ENCODE measurements around the gene POLD3.

Gene POLD3

GRCh38 chr11:74671520-74672196 is 79.3 kb downstream of the POLD3 start:
- WGBS (ENCODE audit: extremely low coverage, insufficient coverage, insufficient read length) = no CpG with 5 or more reads among the region's 10 CpGs
- H2AK5ac ChIP-seq (ENCODE audit: low read length) = no peak overlapping the region
- H3K79me2 ChIP-seq (ENCODE audit: control insufficient read depth, insufficient read depth, low read length, poor library complexity) = peaks cover 1% of the 10 kb centered on the region
- no peak overlapping the region for H4K12ac ChIP-seq (ENCODE audit: low read depth, low read length)
- peaks cover 0 to 2% of the 10 kb centered on the region in 2 experiments for H3K4me1 ChIP-seq (ENCODE audit: control insufficient read depth in 1 of 2, insufficient read depth in 2 of 2, low read length in 2 of 2)
- H2AFZ ChIP-seq (ENCODE audit: insufficient read depth, low read length, poor library complexity) = no peak overlapping the region
- no peak overlapping the region for H2BK5ac ChIP-seq (ENCODE audit: low read depth, low read length, poor library complexity)
- no peak overlapping the region for H3K18ac ChIP-seq (ENCODE audit: low read length)
- no peak overlapping the region for H2BK120ac ChIP-seq (ENCODE audit: insufficient read depth, low read length, poor library complexity)
- no peak overlapping the region for H3K27ac ChIP-seq (ENCODE audit: low read depth, low read length)
- no peak overlapping the region for H3K4me2 ChIP-seq (ENCODE audit: low read length)
- no peaks in the 10 kb centered on the region for H3K79me1 ChIP-seq (ENCODE audit: low read length)
- no peak overlapping the region for H3K9ac ChIP-seq (ENCODE audit: low read length)
- no peak overlapping the region for H4K91ac ChIP-seq (ENCODE audit: low read depth, low read length)
- DNase-seq = no peak
- no peak overlapping the region for H3K4ac ChIP-seq (ENCODE audit: low read depth, low read length)
- H3K14ac ChIP-seq (ENCODE audit: low read length) = no peak overlapping the region
- no peak overlapping the region for H3K4me3 ChIP-seq (ENCODE audit: low read depth, low read length)
- H3K36me3 ChIP-seq (ENCODE audit: control insufficient read depth in 1 of 2, insufficient read depth in 2 of 2, low read length in 2 of 2) = no peaks in the 10 kb centered on the region
- no peak overlapping the region for H3K23ac ChIP-seq (ENCODE audit: low read length)
- no peaks in the 10 kb centered on the region for H3K27me3 ChIP-seq (ENCODE audit: insufficient read depth, low read length)
- no peak overlapping the region for H4K8ac ChIP-seq (ENCODE audit: low read depth, low read length)
- H3K9me3 ChIP-seq (ENCODE audit: insufficient read depth, low read depth, low read length) = no peaks in the 10 kb centered on the region
- H2BK12ac ChIP-seq (ENCODE audit: low read length) = no peak overlapping the region

GRCh38 chr11:74672332-74672955 is 80.1 kb downstream of the POLD3 start:
- H3K4me2 ChIP-seq (ENCODE audit: low read length) = no peak overlapping the region
- H3K23ac ChIP-seq (ENCODE audit: low read length) = no peak overlapping the region
- H3K36me3 ChIP-seq (ENCODE audit: control insufficient read depth in 1 of 2, insufficient read depth in 2 of 2, low read length in 2 of 2) = no peaks in the 10 kb centered on the region
- H2AFZ ChIP-seq (ENCODE audit: insufficient read depth, low read length, poor library complexity) = no peak overlapping the region
- no peak overlapping the region for H3K18ac ChIP-seq (ENCODE audit: low read length)
- no peak overlapping the region for H3K27ac ChIP-seq (ENCODE audit: low read depth, low read length)
- no peak overlapping the region for H4K91ac ChIP-seq (ENCODE audit: low read depth, low read length)
- no peak for DNase-seq
- H2AK5ac ChIP-seq (ENCODE audit: low read length) = no peak overlapping the region
- WGBS (ENCODE audit: extremely low coverage, insufficient coverage, insufficient read length) = no CpG with 5 or more reads among the region's 4 CpGs
- peaks cover 0 to 2% of the 10 kb centered on the region in 2 experiments for H3K4me1 ChIP-seq (ENCODE audit: control insufficient read depth in 1 of 2, insufficient read depth in 2 of 2, low read length in 2 of 2)
- H3K27me3 ChIP-seq (ENCODE audit: insufficient read depth, low read length) = no peaks in the 10 kb centered on the region
- H4K12ac ChIP-seq (ENCODE audit: low read depth, low read length) = no peak overlapping the region
- peaks cover 2% of the 10 kb centered on the region for H3K79me2 ChIP-seq (ENCODE audit: control insufficient read depth, insufficient read depth, low read length, poor library complexity)
- no peak overlapping the region for H3K9ac ChIP-seq (ENCODE audit: low read length)
- H3K14ac ChIP-seq (ENCODE audit: low read length) = no peak overlapping the region
- no peak overlapping the region for H3K4me3 ChIP-seq (ENCODE audit: low read depth, low read length)
- no peak overlapping the region for H2BK12ac ChIP-seq (ENCODE audit: low read length)
- no peak overlapping the region for H2BK5ac ChIP-seq (ENCODE audit: low read depth, low read length, poor library complexity)
- H3K9me3 ChIP-seq (ENCODE audit: insufficient read depth, low read depth, low read length) = no peaks in the 10 kb centered on the region
- no peak overlapping the region for H4K8ac ChIP-seq (ENCODE audit: low read depth, low read length)
- no peak overlapping the region for H3K4ac ChIP-seq (ENCODE audit: low read depth, low read length)
- no peaks in the 10 kb centered on the region for H3K79me1 ChIP-seq (ENCODE audit: low read length)
- H2BK120ac ChIP-seq (ENCODE audit: insufficient read depth, low read length, poor library complexity) = no peak overlapping the region

- Histone ChIP-seq H3K36me3 (ENCODE audit: control insufficient read depth in 1 of 2, insufficient read depth in 2 of 2, low read length in 2 of 2) (no peaks in the 10 kb centered on the region), H3K23ac (ENCODE audit: low read length) (no peak overlapping the region), H3K9ac (ENCODE audit: low read length) (no peak overlapping the region), H3K18ac (ENCODE audit: low read length) (no peak overlapping the region), H4K8ac (ENCODE audit: low read depth, low read length) (no peak overlapping the region), H3K79me2 (ENCODE audit: control insufficient read depth, insufficient read depth, low read length, poor library complexity) (peaks cover 2% of the 10 kb centered on the region), H2BK5ac (ENCODE audit: low read depth, low read length, poor library complexity) (no peak overlapping the region), H3K9me3 (ENCODE audit: insufficient read depth, low read depth, low read length) (no peaks in the 10 kb centered on the region), H3K4me3 (ENCODE audit: low read depth, low read length) (no peak overlapping the region), H2AK5ac (ENCODE audit: low read length) (no peak overlapping the region), H2BK120ac (ENCODE audit: insufficient read depth, low read length, poor library complexity) (no peak overlapping the region), H2AFZ (ENCODE audit: insufficient read depth, low read length, poor library complexity) (no peak overlapping the region), H3K4ac (ENCODE audit: low read depth, low read length) (no peak overlapping the region), H3K27ac (ENCODE audit: low read depth, low read length) (no peak overlapping the region), H2BK12ac (ENCODE audit: low read length) (no peak overlapping the region), H3K14ac (ENCODE audit: low read length) (no peak overlapping the region), H4K12ac (ENCODE audit: low read depth, low read length) (no peak overlapping the region), H3K27me3 (ENCODE audit: insufficient read depth, low read length) (no peaks in the 10 kb centered on the region), H3K79me1 (ENCODE audit: low read length) (no peaks in the 10 kb centered on the region), H3K4me2 (ENCODE audit: low read length) (no peak overlapping the region), H3K4me1 (ENCODE audit: control insufficient read depth in 1 of 2, insufficient read depth in 2 of 2, low read length in 2 of 2) (peaks cover 0 to 2% of the 10 kb centered on the region in 2 experiments), H4K91ac (ENCODE audit: low read depth, low read length) (no peak overlapping the region)
- WGBS (ENCODE audit: extremely low coverage, insufficient coverage, insufficient read length) = no CpG with 5 or more reads among the region's 12 CpGs
- peak; percentile 28 to 57 for DNase-seq
Measured at GRCh38 chr11:74672956-74673692, 80.7 kb downstream of the POLD3 start.

GRCh38 chr11:74673693-74674360 is 81.4 kb downstream of the POLD3 start:
- Histone ChIP-seq H4K91ac (ENCODE audit: low read depth, low read length) (no peak overlapping the region), H3K4me1 (ENCODE audit: control insufficient read depth in 1 of 2, insufficient read depth in 2 of 2, low read length in 2 of 2) (peaks cover 0 to 2% of the 10 kb centered on the region in 2 experiments), H2AFZ (ENCODE audit: insufficient read depth, low read length, poor library complexity) (no peak overlapping the region), H2BK120ac (ENCODE audit: insufficient read depth, low read length, poor library complexity) (no peak overlapping the region), H4K8ac (ENCODE audit: low read depth, low read length) (no peak overlapping the region), H2AK5ac (ENCODE audit: low read length) (no peak overlapping the region), H3K27ac (ENCODE audit: low read depth, low read length) (no peak overlapping the region), H3K79me1 (ENCODE audit: low read length) (no peaks in the 10 kb centered on the region), H3K4me2 (ENCODE audit: low read length) (no peak overlapping the region), H3K9me3 (ENCODE audit: insufficient read depth, low read depth, low read length) (no peaks in the 10 kb centered on the region), H3K18ac (ENCODE audit: low read length) (no peak overlapping the region), H3K36me3 (ENCODE audit: control insufficient read depth in 1 of 2, insufficient read depth in 2 of 2, low read length in 2 of 2) (no peaks in the 10 kb centered on the region), H4K12ac (ENCODE audit: low read depth, low read length) (no peak overlapping the region), H2BK5ac (ENCODE audit: low read depth, low read length, poor library complexity) (no peak overlapping the region), H3K4me3 (ENCODE audit: low read depth, low read length) (no peak overlapping the region), H2BK12ac (ENCODE audit: low read length) (no peak overlapping the region), H3K9ac (ENCODE audit: low read length) (no peak overlapping the region), H3K23ac (ENCODE audit: low read length) (no peak overlapping the region), H3K14ac (ENCODE audit: low read length) (no peak overlapping the region), H3K27me3 (ENCODE audit: insufficient read depth, low read length) (no peaks in the 10 kb centered on the region), H3K79me2 (ENCODE audit: control insufficient read depth, insufficient read depth, low read length, poor library complexity) (peaks cover 2% of the 10 kb centered on the region), H3K4ac (ENCODE audit: low read depth, low read length) (no peak overlapping the region)
- no CpG with 5 or more reads among the region's 7 CpGs for WGBS (ENCODE audit: extremely low coverage, insufficient coverage, insufficient read length)
- DNase-seq = no peak

All from trophoblast cell (in vitro differentiated cells and primary cell).